ENCODE data around the gene SLC29A4. TPM values are rescaled to one million over a fixed set of nuclear protein-coding genes. Genes with fewer than 3 reads are reported as not detected.
"Not testable (repeated sequence)": the region's sequence is repeated elsewhere in the genome, so short reads cannot be mapped to it uniquely, and the experiment has no call there.

The SLC29A4 gene
- total RNA-seq, 1 donor from 2014 or later, result 7.9 TPM

DNA sequence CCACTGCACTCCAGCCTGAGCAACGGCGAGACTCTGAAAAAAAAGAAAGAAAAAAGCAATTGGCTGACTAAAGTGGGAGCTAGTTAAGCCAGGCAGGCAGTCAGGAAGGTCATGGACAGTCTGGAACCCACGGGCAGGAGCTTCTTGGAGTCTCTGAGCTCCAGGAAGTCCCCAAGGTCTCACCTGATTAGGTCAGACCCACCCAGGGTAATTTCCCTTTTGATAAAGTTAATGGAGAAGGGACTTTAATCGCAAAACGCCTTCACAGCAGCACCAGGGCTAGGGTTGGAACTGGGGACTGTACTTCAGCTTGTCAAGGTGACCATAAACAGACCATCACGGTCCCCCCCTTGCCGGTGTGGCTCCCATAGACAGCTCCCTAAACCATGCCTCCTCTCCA is 6.6 kb downstream of the SLC29A4 start:
- DNase-seq (ENCODE audit: extremely low spot score, unreplicated experiment), result no peak
- Mint-ChIP-seq H3K27ac (ENCODE audit: unreplicated experiment) (no peak overlapping the region), H3K27me3 (ENCODE audit: unreplicated experiment) (no peaks in the 10 kb centered on the region), H3K36me3 (ENCODE audit: unreplicated experiment) (peaks cover under 1% of the 10 kb centered on the region), H3K9me3 (ENCODE audit: unreplicated experiment) (no peaks in the 10 kb centered on the region), H3K4me1 (ENCODE audit: unreplicated experiment) (peaks cover 4% of the 10 kb centered on the region), H3K4me3 (ENCODE audit: unreplicated experiment) (no peak overlapping the region)
- TF ChIP-seq, protein P1, sequence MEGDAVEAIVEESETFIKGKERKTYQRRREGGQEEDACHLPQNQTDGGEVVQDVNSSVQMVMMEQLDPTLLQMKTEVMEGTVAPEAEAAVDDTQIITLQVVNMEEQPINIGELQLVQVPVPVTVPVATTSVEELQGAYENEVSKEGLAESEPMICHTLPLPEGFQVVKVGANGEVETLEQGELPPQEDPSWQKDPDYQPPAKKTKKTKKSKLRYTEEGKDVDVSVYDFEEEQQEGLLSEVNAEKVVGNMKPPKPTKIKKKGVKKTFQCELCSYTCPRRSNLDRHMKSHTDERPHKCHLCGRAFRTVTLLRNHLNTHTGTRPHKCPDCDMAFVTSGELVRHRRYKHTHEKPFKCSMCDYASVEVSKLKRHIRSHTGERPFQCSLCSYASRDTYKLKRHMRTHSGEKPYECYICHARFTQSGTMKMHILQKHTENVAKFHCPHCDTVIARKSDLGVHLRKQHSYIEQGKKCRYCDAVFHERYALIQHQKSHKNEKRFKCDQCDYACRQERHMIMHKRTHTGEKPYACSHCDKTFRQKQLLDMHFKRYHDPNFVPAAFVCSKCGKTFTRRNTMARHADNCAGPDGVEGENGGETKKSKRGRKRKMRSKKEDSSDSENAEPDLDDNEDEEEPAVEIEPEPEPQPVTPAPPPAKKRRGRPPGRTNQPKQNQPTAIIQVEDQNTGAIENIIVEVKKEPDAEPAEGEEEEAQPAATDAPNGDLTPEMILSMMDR (IDR thresholded peaks at IDR 0.05), result no peak

- Mint-ChIP-seq H3K4me1 (ENCODE audit: unreplicated experiment) (no peaks in the 10 kb centered on the region), H3K27me3 (ENCODE audit: unreplicated experiment) (no peaks in the 10 kb centered on the region), H3K4me3 (ENCODE audit: unreplicated experiment) (no peak overlapping the region), H3K36me3 (ENCODE audit: unreplicated experiment) (peaks cover 5% of the 10 kb centered on the region), H3K9me3 (ENCODE audit: unreplicated experiment) (no peaks in the 10 kb centered on the region), H3K27ac (ENCODE audit: unreplicated experiment) (no peak overlapping the region)
- DNase-seq (ENCODE audit: extremely low spot score, unreplicated experiment), result no peak
- TF ChIP-seq, protein P1 (IDR thresholded peaks at IDR 0.05), result no peak
Measured at GRCh38 chr7:5291301-5291700, 8.6 kb downstream of the SLC29A4 start.

- not testable (repeated sequence) for H3K27me3 Mint-ChIP-seq (ENCODE audit: unreplicated experiment); H3K9me3 Mint-ChIP-seq (ENCODE audit: unreplicated experiment); H3K36me3 Mint-ChIP-seq (ENCODE audit: unreplicated experiment); DNase-seq (ENCODE audit: extremely low spot score, unreplicated experiment); H3K4me1 Mint-ChIP-seq (ENCODE audit: unreplicated experiment); H3K27ac Mint-ChIP-seq (ENCODE audit: unreplicated experiment); H3K4me3 Mint-ChIP-seq (ENCODE audit: unreplicated experiment)
Measured at GRCh38 chr7:5291711-5292335, 9.1 kb downstream of the SLC29A4 start.

- Mint-ChIP-seq H3K4me3 (ENCODE audit: unreplicated experiment) (no peak overlapping the region), H3K4me1 (ENCODE audit: unreplicated experiment) (no peaks in the 10 kb centered on the region), H3K27me3 (ENCODE audit: unreplicated experiment) (no peaks in the 10 kb centered on the region), H3K9me3 (ENCODE audit: unreplicated experiment) (no peaks in the 10 kb centered on the region), H3K36me3 (ENCODE audit: unreplicated experiment) (peaks cover 5% of the 10 kb centered on the region), H3K27ac (ENCODE audit: unreplicated experiment) (no peak overlapping the region)
- no peak for DNase-seq (ENCODE audit: extremely low spot score, unreplicated experiment)
- TF ChIP-seq, protein P1 (IDR thresholded peaks at IDR 0.05), result no peak
Measured at GRCh38 chr7:5294169-5294987, 11.6 kb downstream of the SLC29A4 start.

DNA sequence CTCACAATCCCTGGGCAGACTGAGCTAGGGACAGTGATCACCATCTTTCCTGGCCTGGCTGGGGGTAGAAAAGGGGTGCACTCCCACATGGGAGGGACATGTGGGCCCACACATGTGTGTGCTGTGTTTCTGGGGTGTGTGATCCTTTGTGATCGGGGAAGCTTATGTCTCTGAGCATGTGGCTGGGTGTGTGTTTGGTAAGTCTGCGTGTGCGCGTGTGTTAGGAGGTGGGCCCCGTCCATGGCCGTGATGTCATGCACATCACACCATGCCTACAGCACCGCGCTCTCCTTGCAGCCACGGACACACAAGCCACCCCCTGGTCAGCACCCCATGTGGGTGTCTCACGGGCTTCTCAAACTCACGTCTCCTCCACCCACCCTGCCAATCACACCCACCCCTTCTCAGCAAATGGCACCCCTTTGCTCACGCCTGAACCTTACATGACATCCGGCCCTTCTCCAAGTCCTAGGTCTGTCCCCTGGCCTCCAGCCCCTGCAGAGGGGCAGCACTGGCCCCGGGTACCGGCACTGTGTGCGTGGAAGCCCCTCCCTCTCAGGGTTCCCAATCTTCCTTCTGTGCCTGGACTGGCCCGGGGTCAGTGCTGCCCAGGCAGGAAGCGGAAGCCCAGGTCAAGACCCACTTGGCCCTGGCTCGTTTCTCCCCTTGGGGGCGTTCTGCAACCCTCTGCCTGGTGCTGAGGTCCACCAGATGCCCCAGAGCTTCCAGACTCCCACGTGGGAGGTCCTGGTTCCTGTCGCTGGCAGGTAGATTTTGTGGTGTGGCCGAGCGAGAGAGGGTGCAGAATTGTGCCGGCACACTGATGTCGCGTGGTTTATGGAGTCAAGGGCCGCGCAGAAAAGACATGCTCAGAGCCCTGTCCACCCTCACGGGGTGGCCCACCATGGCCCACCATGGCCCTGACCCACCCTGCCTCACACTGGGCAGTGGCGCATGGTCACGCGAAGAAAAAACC is 12.6 kb downstream of the SLC29A4 start:
- no peak overlapping the region for H3K4me3 Mint-ChIP-seq (ENCODE audit: unreplicated experiment)
- TF ChIP-seq, protein P1 (IDR thresholded peaks at IDR 0.05), result no peak
- H3K27ac Mint-ChIP-seq (ENCODE audit: unreplicated experiment), result no peak overlapping the region
- H3K36me3 Mint-ChIP-seq (ENCODE audit: unreplicated experiment), result peaks cover 5% of the 10 kb centered on the region
- no peaks in the 10 kb centered on the region for H3K27me3 Mint-ChIP-seq (ENCODE audit: unreplicated experiment)
- no peaks in the 10 kb centered on the region for H3K4me1 Mint-ChIP-seq (ENCODE audit: unreplicated experiment)
- no peak for DNase-seq (ENCODE audit: extremely low spot score, unreplicated experiment)
- no peaks in the 10 kb centered on the region for H3K9me3 Mint-ChIP-seq (ENCODE audit: unreplicated experiment)
